ENCODE data around the gene OPCML.

- TF ChIP-seq CTCF (conservative IDR thresholded peaks at IDR 0.05; ENCODE audit: low read depth, low read length) (no peak), EZH2phosphoT487 (IDR thresholded peaks at IDR 0.05; ENCODE audit: borderline replicate concordance, low read length) (no peak)
Measured at GRCh38 chr11:133413703-133414102, 118.6 kb downstream of the OPCML start.

All from PC-3 (cell line).